Measurements from ENCODE around the gene SCARF1. TPM values are rescaled to one million over a fixed set of nuclear protein-coding genes. Genes with fewer than 3 reads are reported as not detected.
"Not testable (repeated sequence)": the region's sequence is repeated elsewhere in the genome, so short reads cannot be mapped to it uniquely, and the experiment has no call there.

The SCARF1 gene, protein sequence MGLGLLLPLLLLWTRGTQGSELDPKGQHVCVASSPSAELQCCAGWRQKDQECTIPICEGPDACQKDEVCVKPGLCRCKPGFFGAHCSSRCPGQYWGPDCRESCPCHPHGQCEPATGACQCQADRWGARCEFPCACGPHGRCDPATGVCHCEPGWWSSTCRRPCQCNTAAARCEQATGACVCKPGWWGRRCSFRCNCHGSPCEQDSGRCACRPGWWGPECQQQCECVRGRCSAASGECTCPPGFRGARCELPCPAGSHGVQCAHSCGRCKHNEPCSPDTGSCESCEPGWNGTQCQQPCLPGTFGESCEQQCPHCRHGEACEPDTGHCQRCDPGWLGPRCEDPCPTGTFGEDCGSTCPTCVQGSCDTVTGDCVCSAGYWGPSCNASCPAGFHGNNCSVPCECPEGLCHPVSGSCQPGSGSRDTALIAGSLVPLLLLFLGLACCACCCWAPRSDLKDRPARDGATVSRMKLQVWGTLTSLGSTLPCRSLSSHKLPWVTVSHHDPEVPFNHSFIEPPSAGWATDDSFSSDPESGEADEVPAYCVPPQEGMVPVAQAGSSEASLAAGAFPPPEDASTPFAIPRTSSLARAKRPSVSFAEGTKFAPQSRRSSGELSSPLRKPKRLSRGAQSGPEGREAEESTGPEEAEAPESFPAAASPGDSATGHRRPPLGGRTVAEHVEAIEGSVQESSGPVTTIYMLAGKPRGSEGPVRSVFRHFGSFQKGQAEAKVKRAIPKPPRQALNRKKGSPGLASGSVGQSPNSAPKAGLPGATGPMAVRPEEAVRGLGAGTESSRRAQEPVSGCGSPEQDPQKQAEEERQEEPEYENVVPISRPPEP
- total RNA-seq: 1 to 10 TPM; 5.2 to 8.9 (median 6.4) TPM
- 1 to 10 TPM; 2.0 to 4.9 (median 4.1) TPM for polyA plus RNA-seq
- long read RNA-seq, donor 1, transcript SCARF1-201 (11 exons, 3,443 nt): major isoform, 8 of 14 reads
- long read RNA-seq, donor 1, partial matches to known transcripts: 3 of 14 reads
- long read RNA-seq, donor 1, other reads (novel, unspliced or antisense): 0 of 14 reads
- long read RNA-seq, donor 2, transcript SCARF1-201 (11 exons, 3,443 nt): major isoform, 16 of 30 reads
- long read RNA-seq, donor 2, partial matches to known transcripts: 7 of 30 reads
- long read RNA-seq, donor 2, other reads (novel, unspliced or antisense): 3 of 30 reads

DNA sequence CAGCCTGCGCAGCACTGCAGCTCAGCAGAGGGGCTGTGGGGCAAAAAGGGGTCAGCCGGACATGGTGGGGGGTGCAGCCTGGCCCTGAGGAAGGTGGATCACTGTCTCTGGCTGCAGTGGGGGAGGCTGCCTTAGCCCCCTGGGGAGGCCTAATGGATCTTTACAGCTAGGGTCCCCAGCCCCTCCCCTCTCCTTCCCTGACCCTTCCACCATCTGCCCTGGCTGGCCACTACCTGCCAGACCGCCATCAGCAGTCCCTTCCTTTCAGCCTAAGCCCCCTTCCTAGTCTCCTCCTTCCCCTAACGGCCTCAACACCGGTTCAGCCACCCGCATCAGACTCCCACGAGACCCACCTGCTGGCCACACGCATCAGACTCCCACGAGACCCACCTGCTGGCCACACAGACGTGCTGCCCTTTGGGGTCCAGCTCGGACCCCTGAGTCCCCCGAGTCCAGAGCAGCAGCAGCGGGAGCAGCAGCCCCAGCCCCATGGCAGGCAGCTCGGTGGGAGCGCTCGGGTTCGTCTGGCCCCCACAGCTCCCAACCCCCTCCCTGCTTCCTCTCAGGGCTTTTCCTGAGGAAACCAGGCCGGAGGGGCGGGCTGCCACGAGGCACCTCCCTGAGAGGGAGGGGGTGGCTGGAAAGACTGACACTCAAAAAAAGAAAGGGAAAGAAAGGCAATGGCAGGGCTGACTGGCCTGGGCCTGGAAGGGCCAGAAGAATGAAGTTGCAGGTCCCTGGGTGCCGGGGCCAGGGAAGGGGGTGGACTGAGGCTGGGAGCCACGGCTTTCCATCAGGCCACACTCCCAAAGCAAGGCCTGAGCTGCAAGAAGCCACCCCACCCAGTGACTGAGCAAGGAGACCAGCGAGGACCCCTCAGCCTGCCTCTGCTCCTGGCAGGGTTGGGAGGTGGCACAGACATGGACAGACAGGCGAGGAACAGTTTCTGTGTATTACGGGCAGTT lies at the start of gene SCARF1:
SCARF1 (minus strand) TSS at position 526 of the 965 bp plus-strand sequence; CDS start at position 491, 35 bp downstream.
- peak; percentile 59 to 78 for DNase-seq
- Histone ChIP-seq H3K27me3 (ENCODE audit: insufficient read depth in 3 of 3, low read length in 2 of 3) (no peaks in the 10 kb centered on the region), H3K4me1 (peaks cover 24% of the 10 kb centered on the region), H3K4me3 (peak within 1 kb of the TSS; percentile 61), H3K36me3 (ENCODE audit: insufficient read depth in 1 of 2, low read depth in 1 of 2) (peaks cover 0 to 32% of the 10 kb centered on the region in 2 donors), H3K27ac (peak within 1 kb of the TSS; percentile 48), H3K9me3 (no peaks in the 10 kb centered on the region)
- intact Hi-C loops (cut with DNase I): loop anchor here in 1 of 2 donors (5.0 kb wide), 1 partner anchor 68 kb away; no protein-coding TSS in a partner anchor
- WGBS, 3 donors: 68 to 75% (median 70%) methylated on average over 24 to 25 of the region's 25 CpGs
- TF ChIP-seq, protein P1, sequence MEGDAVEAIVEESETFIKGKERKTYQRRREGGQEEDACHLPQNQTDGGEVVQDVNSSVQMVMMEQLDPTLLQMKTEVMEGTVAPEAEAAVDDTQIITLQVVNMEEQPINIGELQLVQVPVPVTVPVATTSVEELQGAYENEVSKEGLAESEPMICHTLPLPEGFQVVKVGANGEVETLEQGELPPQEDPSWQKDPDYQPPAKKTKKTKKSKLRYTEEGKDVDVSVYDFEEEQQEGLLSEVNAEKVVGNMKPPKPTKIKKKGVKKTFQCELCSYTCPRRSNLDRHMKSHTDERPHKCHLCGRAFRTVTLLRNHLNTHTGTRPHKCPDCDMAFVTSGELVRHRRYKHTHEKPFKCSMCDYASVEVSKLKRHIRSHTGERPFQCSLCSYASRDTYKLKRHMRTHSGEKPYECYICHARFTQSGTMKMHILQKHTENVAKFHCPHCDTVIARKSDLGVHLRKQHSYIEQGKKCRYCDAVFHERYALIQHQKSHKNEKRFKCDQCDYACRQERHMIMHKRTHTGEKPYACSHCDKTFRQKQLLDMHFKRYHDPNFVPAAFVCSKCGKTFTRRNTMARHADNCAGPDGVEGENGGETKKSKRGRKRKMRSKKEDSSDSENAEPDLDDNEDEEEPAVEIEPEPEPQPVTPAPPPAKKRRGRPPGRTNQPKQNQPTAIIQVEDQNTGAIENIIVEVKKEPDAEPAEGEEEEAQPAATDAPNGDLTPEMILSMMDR (IDR thresholded peaks at IDR 0.05): no peak
- no peak for ATAC-seq

DNA sequence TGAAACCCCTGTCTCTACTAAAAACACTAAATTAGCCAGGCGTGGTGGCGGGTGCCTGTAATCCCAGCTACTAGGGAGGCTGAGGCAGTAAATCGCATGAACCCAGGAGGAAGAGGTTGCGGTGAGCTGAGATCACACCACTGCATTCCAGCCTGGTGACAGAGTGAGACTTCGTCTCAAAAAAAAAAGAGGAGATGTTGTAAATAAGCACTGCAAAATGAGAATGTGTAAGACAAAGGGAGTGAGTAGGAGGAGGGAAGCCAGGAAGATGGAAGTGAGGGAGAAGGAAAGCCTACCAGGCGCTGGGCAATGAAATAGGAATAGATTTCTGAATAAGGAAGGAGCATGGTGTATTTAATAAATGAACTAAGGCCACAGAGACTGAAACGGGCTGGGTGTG lies 47.8 kb upstream of the SCARF1 start:
- no peak for DNase-seq
- WGBS, 3 donors: 89 to 92% (median 89%) methylated on average over 7 of the region's 7 CpGs

DNA sequence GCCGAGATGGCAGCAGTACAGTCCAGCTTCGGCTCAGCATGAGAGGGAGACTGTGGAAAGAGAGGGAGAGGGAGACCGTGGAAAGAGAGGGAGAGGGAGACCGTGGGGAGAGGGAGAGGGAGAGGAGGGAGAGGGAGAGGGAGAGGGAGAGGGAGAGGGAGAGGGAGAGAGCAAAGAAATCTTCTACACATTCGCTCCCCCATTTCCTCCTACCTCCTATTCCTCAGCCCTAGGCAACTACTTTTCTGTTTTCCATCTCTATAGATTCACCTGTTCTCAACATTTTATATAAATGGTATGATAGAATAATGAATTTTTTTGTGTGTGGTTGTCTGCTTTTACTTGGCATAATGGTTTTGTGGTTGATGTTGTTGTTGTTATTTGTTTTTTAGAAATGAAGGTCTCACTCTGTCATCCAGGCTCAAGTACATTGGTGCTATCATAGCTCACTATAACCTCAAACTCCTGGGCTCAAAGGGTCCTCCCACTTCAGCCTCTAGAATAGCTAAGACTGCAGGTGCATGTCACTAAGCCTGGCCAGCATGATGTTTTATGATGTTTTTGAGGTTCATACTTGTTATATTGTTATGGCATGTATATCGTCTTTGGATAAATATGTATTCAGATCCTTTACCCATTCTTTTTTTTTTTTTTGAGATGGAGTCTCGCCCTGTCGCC lies 45.2 kb upstream of the SCARF1 start:
- DNase-seq (no peak), ATAC-seq (no peak)
- Histone ChIP-seq H3K4me3 (no peak overlapping the region), H3K27ac (no peak overlapping the region), H3K4me1 (no peaks in the 10 kb centered on the region), H3K27me3 (ENCODE audit: insufficient read depth in 3 of 3, low read length in 2 of 3) (no peaks in the 10 kb centered on the region), H3K9me3 (no peaks in the 10 kb centered on the region), H3K36me3 (ENCODE audit: insufficient read depth in 1 of 2, low read depth in 1 of 2) (no peaks in the 10 kb centered on the region)
- TF ChIP-seq, protein P1 (IDR thresholded peaks at IDR 0.05): no peak
- WGBS, 3 donors: 91 to 95% (median 92%) methylated on average over 4 to 6 of the region's 8 CpGs
- intact Hi-C loops (cut with DNase I): no loop called here

More for the DNA sequence above, 47.8 kb upstream of the SCARF1 start:
- Histone ChIP-seq H3K4me3 (no peak overlapping the region), H3K27me3 (ENCODE audit: insufficient read depth in 3 of 3, low read length in 2 of 3) (no peaks in the 10 kb centered on the region), H3K27ac (no peak overlapping the region), H3K4me1 (no peaks in the 10 kb centered on the region), H3K36me3 (ENCODE audit: insufficient read depth in 1 of 2, low read depth in 1 of 2) (no peaks in the 10 kb centered on the region), H3K9me3 (no peaks in the 10 kb centered on the region)
- ATAC-seq: no peak
- TF ChIP-seq, protein P1 (IDR thresholded peaks at IDR 0.05): no peak
- intact Hi-C loops (cut with DNase I): no loop called here

DNA sequence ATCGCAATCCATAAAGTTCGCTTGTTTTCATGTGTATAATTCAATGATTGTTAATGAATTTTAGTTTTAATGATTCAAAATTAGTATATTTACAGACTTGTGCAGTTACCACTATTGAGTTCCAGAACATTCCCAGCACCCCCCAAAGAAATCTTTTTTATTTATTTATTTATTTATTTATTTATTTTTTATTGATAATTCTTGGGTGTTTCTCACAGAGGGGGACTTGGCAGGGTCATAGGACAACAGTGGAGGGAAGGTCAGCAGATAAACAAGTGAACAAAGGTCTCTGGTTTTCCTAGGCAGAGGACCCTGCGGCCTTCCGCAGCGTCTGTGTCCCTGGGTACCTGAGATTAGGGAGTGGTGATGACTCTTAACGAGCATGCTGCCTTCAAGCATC lies 42.9 kb upstream of the SCARF1 start:
- intact Hi-C loops (cut with DNase I); H3K4me1 ChIP-seq; H3K36me3 ChIP-seq (ENCODE audit: insufficient read depth in 1 of 2, low read depth in 1 of 2); ATAC-seq; DNase-seq; H3K27me3 ChIP-seq (ENCODE audit: insufficient read depth in 3 of 3, low read length in 2 of 3); H3K4me3 ChIP-seq; H3K27ac ChIP-seq; H3K9me3 ChIP-seq: not testable (repeated sequence)
- 80 to 87% (median 83%) methylated on average over 6 of the region's 6 CpGs for WGBS, 3 donors

All from psoas muscle (tissue), 8 donors.